NCI-H1092 (cell line): ENCODE measurements around the gene DNAJB2.
A peak's percentile ranks its signal among the peaks of the same experiment; 100 is the strongest.
"Not testable (repeated sequence)": the region's sequence is repeated elsewhere in the genome, so short reads cannot be mapped to it uniquely, and the experiment has no call there.

Source experiments
- DNase-seq: peaks from one replicate; lab custom pipeline; 2025; lab: John Stamatoyannopoulos, UW

The DNAJB2 gene

GRCh38 chr2:219258942-219259341 is 20.2 kb upstream of the DNAJB2 start:
- DNase-seq: not testable (repeated sequence)

- DNase-seq: no peak
These were observed 17.9 kb upstream of the DNAJB2 start for GRCh38 chr2:219261024-219261855.

DNA sequence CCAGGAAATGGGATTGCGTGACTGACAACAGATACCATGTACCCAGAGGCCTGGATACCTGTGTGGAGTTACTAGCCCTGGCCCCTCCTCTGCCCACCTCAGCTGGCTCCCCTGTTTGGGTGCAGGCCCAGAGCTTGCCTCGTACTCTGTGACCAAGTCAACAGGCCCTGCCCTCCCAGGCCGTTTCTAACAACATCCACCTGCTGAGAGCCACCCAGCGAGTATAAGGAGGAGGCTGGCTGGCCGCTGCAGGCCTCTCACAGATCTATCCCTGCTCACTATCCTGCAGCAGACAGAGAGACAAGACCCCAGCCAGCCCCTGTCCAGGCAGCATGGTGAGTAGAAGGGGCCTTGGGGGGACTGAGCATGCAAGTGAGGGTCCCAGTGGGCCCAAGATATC is 12.9 kb upstream of the DNAJB2 start:
- DNase-seq: no peak

DNA sequence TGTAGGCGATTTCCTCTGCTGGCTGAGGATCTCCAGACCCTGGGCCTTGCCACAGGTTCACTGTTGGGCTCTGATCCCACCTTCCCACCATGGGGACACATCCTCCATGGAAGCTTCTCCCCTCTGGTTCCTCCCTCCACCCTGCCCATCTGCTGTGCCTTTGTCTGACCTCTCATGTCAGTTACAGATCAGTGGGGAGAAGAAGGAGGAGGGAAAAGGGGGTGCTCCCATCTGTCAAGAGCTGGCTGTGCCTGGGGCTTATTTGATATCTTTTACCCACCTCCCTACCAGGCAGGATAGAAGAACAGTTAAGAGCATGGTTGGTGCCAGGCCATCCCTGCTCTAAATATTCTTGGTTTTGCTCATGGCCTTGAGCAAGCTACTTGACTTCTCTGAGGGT is 12.3 kb upstream of the DNAJB2 start:
- no peak for DNase-seq

GRCh38 chr2:219268294-219268693 is 10.9 kb upstream of the DNAJB2 start:
- DNase-seq: no peak

- no peak for DNase-seq
These were observed 9.7 kb upstream of the DNAJB2 start for GRCh38 chr2:219269362-219270054.

DNA sequence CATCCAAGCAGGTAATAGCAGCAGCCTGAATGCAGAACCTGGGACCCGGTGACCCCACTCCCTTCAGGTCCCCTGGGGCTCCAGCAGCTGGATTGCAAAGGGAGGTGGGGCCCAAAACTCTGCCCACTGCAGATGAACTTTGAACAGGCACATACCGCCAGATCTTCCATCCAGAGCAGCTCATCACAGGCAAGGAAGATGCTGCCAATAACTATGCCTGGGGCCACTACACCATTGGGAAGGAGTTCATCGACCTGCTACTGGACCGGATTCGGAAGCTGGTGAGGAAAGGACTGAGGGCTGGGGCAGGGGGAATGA is 9.2 kb upstream of the DNAJB2 start:
- DNase-seq: no peak

- no peak for DNase-seq
These were observed 8.1 kb upstream of the DNAJB2 start for GRCh38 chr2:219271021-219271420.

- no peak for DNase-seq
These were observed 6.8 kb upstream of the DNAJB2 start for GRCh38 chr2:219272356-219272755.

DNA sequence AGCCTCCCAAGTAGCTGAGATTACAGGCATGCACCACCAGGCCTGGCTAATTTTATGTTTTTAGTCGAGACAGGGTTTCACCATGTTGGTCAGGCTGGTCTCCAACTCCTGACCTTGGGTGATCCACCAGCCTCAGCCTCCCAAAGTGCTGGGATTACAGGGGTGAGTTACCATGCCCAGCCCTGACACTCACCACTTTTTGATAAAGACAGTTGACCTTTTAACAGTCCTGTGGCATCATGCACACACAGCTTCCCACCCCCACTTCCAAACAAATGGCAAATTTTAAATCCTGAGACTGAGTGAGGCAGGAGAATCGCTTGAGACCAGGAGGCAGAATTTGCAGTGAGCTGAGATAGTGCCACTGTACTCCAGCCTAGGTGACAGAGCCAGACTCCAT is 6.2 kb upstream of the DNAJB2 start:
- no peak for DNase-seq

- DNase-seq: no peak
These were observed 5.2 kb upstream of the DNAJB2 start for GRCh38 chr2:219273937-219274336.

DNA sequence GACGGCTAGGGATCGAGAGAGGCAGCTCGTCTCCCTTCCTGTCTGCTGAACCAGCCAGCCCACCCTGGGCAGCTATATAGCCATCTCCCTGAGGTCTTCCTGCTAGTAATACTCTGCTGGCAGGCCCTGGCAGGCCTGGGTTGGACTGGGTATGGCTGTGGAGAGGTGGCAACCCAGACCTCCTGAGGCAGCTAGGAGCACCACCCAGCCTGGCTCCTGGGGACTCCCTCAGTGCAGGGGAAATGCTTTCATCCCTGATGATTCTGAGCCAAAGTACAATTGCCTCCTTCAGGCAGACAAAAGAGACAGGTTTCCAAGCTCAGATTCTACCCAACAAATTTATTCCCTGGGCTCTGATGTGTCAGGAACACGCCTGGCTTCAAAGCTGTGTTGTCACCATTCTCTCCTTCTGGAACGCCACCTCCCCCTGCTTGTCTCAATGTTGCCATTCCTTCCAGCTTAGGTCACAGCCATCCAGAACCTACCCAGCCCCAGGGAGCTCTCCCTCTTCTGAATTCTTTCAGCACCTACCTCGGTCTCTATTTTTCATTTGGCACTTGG is 4.7 kb upstream of the DNAJB2 start:
- DNase-seq: no peak

DNA sequence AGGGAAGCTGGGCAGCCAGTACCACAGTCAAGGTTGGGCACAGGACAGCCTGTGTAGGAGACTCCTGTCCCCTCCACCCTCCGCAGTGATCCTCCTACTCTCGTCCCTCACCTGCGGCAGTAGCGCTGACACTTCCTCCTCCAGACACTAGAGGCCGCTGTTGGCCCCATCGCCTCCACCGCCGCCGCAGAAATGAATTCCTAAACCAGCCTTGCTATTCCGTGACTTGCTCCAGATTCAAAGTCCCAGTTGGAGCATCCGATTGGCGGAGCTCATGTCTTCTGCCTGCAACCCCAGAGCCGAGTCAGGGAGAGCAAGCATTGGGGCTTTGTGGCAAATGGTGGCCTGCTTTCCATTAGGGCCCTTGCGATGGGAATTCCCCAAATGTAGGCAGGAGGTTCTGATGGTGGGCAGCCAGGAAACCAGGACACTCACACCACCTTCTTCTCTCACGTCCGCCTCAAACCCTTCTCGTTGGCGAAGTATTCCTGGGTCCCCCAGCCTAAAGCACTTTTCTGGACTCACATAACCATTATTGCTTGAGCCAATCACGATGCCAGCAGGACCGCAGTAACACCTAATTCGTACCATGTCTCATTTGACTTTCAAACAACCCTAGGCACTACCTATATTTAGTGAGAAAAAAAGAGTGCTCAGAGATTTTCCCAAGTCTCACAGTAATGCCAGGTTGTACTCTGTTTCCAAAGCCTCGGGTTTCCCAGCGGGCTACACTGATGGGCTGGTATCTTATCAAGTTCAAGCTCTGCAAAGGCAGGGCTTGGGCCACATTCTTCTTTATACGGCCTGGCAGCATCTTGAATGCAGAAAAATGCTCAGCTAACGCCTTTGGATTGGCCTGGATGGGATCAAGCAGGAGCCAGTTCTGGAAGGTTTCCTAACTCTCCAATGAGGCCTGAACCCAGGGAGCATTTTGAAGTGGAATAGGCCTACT is 1.2 kb upstream of the DNAJB2 start:
- peak; percentile 25 for DNase-seq

GRCh38 chr2:219278655-219279150 is 463 bp upstream of the DNAJB2 start:
- DNase-seq: no peak

DNA sequence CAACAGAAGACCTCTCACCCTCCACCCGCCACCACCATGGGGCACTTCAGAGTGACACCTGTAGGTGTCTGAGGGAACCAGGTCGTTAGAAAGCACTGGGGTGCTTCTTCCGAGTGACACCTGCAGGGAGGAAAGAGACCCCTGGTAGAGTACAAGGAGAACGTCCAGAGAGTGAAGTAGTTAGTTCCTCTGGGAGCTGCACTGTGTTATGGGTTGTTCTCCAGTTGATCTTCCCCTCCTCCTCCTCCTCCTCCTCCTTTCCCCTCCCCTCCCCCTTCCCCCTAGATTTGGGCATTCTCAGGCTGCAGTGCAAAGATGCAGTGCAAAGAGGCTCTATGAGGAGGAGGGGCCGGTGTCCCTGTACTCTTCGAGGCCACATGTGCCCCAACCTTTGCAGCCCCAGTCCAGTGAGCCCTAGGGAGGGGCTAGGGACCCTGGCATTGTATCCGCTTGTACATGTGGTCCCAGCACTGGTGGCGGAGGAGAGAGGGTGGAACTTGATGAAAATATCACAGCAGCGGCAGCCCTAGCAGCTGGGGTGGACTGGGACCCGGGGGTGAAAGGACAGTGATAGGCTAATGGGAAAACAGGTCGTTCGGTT is 850 bp downstream of the DNAJB2 start:
- DNase-seq: no peak

DNA sequence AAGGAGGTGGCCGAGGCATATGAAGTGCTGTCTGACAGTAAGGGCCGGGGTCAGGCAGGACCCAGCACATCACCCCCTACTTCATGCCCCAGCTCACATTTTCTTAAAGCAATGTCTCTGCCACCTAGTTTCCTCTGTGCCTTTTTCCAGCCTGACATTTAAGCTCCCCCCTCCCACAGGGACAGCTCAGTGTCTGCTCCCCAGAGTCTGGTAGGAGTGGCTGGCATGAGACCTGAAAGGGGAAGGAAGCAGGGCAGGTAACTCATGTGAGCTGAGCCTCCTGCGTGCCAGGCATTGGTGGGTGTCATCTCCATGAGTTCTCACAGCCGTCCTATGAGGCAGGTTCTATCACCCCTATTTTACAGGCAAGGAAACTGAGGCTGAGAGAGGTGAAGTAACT is 1.5 kb downstream of the DNAJB2 start:
- no peak for DNase-seq

- no peak for DNase-seq
These were observed 2.4 kb downstream of the DNAJB2 start for GRCh38 chr2:219281588-219281987.

- DNase-seq: no peak
These were observed 3.2 kb downstream of the DNAJB2 start for GRCh38 chr2:219282375-219282774.

- no peak for DNase-seq
These were observed 3.9 kb downstream of the DNAJB2 start for GRCh38 chr2:219282943-219283581.

- DNase-seq: no peak
These were observed 5.6 kb downstream of the DNAJB2 start for GRCh38 chr2:219284501-219285372.
